ENCODE results near the gene GSG1L. TPM values are rescaled to one million over a fixed set of nuclear protein-coding genes. Genes with fewer than 3 reads are reported as not detected.

The GSG1L gene
- total RNA-seq, 1 experiment from 2014 or later = not detected

DNA sequence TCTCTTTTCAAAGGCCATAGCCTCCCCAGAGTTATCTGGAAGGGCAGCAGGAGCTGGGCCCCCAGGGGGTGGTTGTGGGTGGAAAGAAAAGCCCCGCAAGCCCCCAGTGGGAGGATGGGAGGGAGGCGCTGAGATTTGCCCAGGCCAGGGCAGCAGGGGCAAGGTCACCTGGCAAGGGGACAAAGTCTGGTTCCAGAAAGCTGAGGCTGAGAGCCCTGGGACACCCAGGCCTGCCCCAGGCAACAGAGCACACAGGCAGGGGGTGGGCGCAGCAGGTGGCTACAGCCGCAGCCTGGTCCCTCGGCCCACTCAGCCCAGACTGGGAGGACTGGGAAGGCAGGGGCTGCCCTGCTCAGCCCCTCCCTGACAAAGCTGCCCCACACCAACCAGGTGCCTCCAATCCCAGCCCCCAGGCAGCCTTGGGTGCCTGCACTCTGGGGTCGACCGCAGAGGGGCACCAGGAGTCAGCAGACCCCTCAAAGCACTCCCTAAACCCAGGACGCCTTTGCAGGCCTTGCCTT lies 23.7 kb upstream of the GSG1L start:
- no peak overlapping the region for H3K4me3 ChIP-seq
- H3K27ac ChIP-seq = no peak overlapping the region
- H3K9me2 ChIP-seq (ENCODE audit: insufficient read depth) = no peaks in the 10 kb centered on the region
- intact Hi-C loops (cut with micrococcal nuclease; ENCODE audit: unreplicated experiment) = no loop called here
- H3K79me2 ChIP-seq (ENCODE audit: low read depth) = 0 out of 2 replicates have a peak, but pooled peaks cover 4% of the 10 kb centered on the region
- no peaks in the 10 kb centered on the region for H3K27me3 ChIP-seq (ENCODE audit: insufficient read depth, low read depth)
- H3K36me3 ChIP-seq (ENCODE audit: low read depth) = no peaks in the 10 kb centered on the region
- no peaks in the 10 kb centered on the region for H3K9me3 ChIP-seq (ENCODE audit: insufficient read depth, low read depth)
- peaks cover 15% of the 10 kb centered on the region for H3F3A ChIP-seq (ENCODE audit: insufficient read depth, low read depth)
- H3K4me2 ChIP-seq = no peak overlapping the region
- ChIA-PET POLR2A (ENCODE audit: unreplicated experiment) (no interaction called here), CTCF (no interaction called here)
- H3K4me1 ChIP-seq (replicated peaks; ENCODE audit: insufficient read depth) = peaks cover 17% of the 10 kb centered on the region
- no peak for DNase-seq
- no peak overlapping the region for H2AFZ ChIP-seq
- no peaks in the 10 kb centered on the region; the same call in 1 of the 2 replicates for H4K20me1 ChIP-seq (ENCODE audit: insufficient read depth)
- TF ChIP-seq CTCF (conservative IDR thresholded peaks at IDR 0.05) = no peak
- TF ChIP-seq EZH2 (IDR thresholded peaks at IDR 0.05; ENCODE audit: low read depth) = no peak
- no TSS peak for BruUV-seq (replicated peaks)

DNA sequence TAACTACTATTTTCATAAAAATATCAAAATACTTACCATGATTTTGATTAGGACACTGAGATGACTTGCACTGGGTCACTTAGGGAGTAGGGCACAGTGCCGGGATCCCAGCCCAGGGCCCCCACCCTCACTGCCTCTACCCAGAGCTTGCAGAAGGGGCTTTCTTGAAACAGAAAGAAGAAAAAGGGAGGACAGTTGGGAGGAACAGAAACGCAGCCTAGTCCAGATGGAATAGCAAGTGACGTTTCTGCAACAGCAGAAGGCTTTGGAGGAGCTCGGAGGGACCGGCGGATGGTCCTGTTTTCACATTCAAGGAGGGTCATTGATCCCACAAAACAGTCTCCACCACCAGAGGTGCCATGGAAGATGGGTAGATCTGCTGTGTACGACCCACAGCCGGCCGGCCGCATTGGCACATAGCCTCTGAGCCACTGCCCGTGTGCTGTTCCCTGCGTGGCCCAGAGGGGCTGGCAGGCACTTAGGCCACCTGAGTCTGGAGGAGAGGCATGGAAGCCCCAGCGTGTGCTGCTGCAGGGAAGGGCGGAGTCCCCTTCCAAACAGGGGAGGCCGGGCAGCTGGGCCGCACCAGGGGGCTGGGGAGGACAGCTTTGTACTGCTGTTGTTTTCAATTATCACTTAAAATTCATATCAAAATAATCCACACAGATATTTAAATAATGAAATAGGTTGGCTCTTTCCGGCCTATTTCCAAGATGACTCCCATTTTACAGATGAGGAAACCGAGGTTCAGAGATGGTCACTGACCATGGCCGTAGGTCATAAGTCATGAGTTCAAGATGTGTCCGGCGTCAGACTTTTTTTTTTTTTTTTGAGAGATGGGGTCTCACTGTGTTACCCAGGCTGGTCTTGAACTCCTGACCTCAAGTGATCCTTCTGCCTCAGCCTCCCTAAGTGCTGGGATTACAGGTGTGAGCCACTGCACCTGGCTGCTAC lies 22.9 kb upstream of the GSG1L start:
- Histone ChIP-seq H3K4me3 (no peak overlapping the region), H3K79me2 (ENCODE audit: low read depth) (no peaks in the 10 kb centered on the region), H3K9me3 (ENCODE audit: insufficient read depth, low read depth) (no peaks in the 10 kb centered on the region), H3K36me3 (ENCODE audit: low read depth) (no peaks in the 10 kb centered on the region), H2AFZ (no peak overlapping the region), H3K9me2 (ENCODE audit: insufficient read depth) (no peaks in the 10 kb centered on the region), H4K20me1 (ENCODE audit: insufficient read depth) (no peaks in the 10 kb centered on the region; the same call in 1 of the 2 replicates), H3F3A (ENCODE audit: insufficient read depth, low read depth) (peaks cover 11% of the 10 kb centered on the region), H3K27me3 (ENCODE audit: insufficient read depth, low read depth) (no peaks in the 10 kb centered on the region), H3K4me1 (replicated peaks; ENCODE audit: insufficient read depth) (peaks cover 10% of the 10 kb centered on the region), H3K27ac (no peak overlapping the region), H3K4me2 (no peak overlapping the region)
- ChIA-PET CTCF (no interaction called here), POLR2A (ENCODE audit: unreplicated experiment) (no interaction called here)
- TF ChIP-seq EZH2 (IDR thresholded peaks at IDR 0.05; ENCODE audit: low read depth) (no peak), CTCF (conservative IDR thresholded peaks at IDR 0.05) (no peak)
- intact Hi-C loops (cut with micrococcal nuclease; ENCODE audit: unreplicated experiment) = no loop called here
- no peak for DNase-seq
- no TSS peak for BruUV-seq (replicated peaks)

DNA sequence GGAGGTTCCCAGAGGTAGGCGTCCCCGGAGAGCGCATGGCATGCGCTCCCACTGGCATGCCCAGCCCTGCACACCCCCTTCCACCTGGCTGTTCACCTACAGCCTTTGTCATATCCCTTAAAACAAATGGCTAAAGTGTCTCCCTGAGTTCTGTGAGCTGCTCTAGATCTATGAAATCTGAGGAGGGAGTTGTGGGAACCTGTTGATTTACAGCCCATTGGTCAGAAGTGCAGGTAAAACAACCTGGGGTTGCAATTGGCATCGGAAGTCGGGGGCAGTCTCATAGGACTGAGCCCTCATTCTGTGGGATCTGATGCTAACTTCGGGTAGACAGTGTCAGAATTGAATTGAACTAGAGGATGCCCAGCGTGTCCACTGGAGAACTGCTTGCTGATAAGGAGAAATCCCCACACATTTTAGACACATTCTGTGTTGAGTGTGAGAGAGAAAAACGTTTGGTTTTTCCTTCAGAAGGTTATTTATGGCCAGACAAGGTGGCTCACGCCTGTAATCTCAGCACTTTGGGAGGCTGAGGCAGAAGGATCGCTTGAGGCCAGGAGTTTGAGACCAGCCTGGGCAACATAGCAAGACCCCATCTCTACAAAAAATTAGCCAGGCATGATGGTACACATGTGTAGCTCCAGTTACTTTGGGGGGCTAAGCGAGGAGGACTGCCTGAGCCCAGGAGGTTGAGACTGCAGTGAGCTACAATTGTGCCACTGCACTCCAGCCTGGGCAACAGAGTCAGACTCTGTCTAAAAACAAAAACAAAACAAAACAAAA lies 22.1 kb upstream of the GSG1L start:
- TF ChIP-seq EZH2 (IDR thresholded peaks at IDR 0.05; ENCODE audit: low read depth) (no peak), CTCF (conservative IDR thresholded peaks at IDR 0.05) (no peak)
- Histone ChIP-seq H3F3A (ENCODE audit: insufficient read depth, low read depth) (peaks cover 9% of the 10 kb centered on the region), H3K4me2 (no peak overlapping the region), H3K27me3 (ENCODE audit: insufficient read depth, low read depth) (no peaks in the 10 kb centered on the region), H3K79me2 (ENCODE audit: low read depth) (no peaks in the 10 kb centered on the region), H3K36me3 (ENCODE audit: low read depth) (no peaks in the 10 kb centered on the region), H4K20me1 (ENCODE audit: insufficient read depth) (no peaks in the 10 kb centered on the region; the same call in 1 of the 2 replicates), H3K9me2 (ENCODE audit: insufficient read depth) (no peaks in the 10 kb centered on the region), H3K4me3 (no peak overlapping the region), H2AFZ (no peak overlapping the region), H3K4me1 (replicated peaks; ENCODE audit: insufficient read depth) (peaks cover under 1% of the 10 kb centered on the region), H3K27ac (no peak overlapping the region), H3K9me3 (ENCODE audit: insufficient read depth, low read depth) (no peaks in the 10 kb centered on the region)
- intact Hi-C loops (cut with micrococcal nuclease; ENCODE audit: unreplicated experiment) = no loop called here
- no TSS peak for BruUV-seq (replicated peaks)
- CTCF ChIA-PET = no interaction called here
- POLR2A ChIA-PET (ENCODE audit: unreplicated experiment) = no interaction called here
- DNase-seq = no peak

All from PC-9 (cell line).